Activated gamma-delta T cell treated with Interleukin-2 at 50 U/mL for 16 hours (primary cell): ENCODE measurements around the gene FGD4.

ENCODE experiments used
- DNase-seq: peaks from one replicate; pipeline ENCODE4 v3.0.0-alpha.2; 2020

Gene FGD4

GRCh38 chr12:32569259-32569658 is 169.9 kb downstream of the FGD4 start:
- DNase-seq, result no peak

GRCh38 chr12:32574585-32574984 is 175.2 kb downstream of the FGD4 start:
- no peak for DNase-seq

- DNase-seq, result no peak
These were observed 178.0 kb downstream of the FGD4 start for GRCh38 chr12:32577328-32577727.

- DNase-seq, result no peak
These were observed 184.2 kb downstream of the FGD4 start for GRCh38 chr12:32583534-32583933.

- DNase-seq, result no peak
These were observed 186.3 kb downstream of the FGD4 start for GRCh38 chr12:32585680-32586079.

- no peak for DNase-seq
These were observed 187.0 kb downstream of the FGD4 start for GRCh38 chr12:32586390-32586789.

GRCh38 chr12:32587581-32588495 is 188.5 kb downstream of the FGD4 start:
- no peak for DNase-seq

- DNase-seq, result no peak
These were observed 189.2 kb downstream of the FGD4 start for GRCh38 chr12:32588604-32589003.

GRCh38 chr12:32589165-32589865 is 190.0 kb downstream of the FGD4 start:
- no peak for DNase-seq

- no peak for DNase-seq
These were observed 195.9 kb downstream of the FGD4 start for GRCh38 chr12:32595251-32595650.

- DNase-seq, result no peak
These were observed 196.7 kb downstream of the FGD4 start for GRCh38 chr12:32596030-32596429.

GRCh38 chr12:32598688-32599087 is 199.3 kb downstream of the FGD4 start:
- DNase-seq, result no peak

- DNase-seq, result no peak
These were observed 201.3 kb downstream of the FGD4 start for GRCh38 chr12:32600681-32601080.

GRCh38 chr12:32603071-32603470 is 203.7 kb downstream of the FGD4 start:
- no peak for DNase-seq

GRCh38 chr12:32603858-32604257 is 204.5 kb downstream of the FGD4 start:
- no peak for DNase-seq

GRCh38 chr12:32604565-32604964 is 205.2 kb downstream of the FGD4 start:
- DNase-seq, result no peak

- DNase-seq, result no peak
These were observed 206.2 kb downstream of the FGD4 start for GRCh38 chr12:32605326-32606095.

GRCh38 chr12:32606443-32606842 is 207.1 kb downstream of the FGD4 start:
- no peak for DNase-seq

- no peak for DNase-seq
These were observed 210.6 kb downstream of the FGD4 start for GRCh38 chr12:32609966-32610365.

GRCh38 chr12:32611986-32612385 is 212.6 kb downstream of the FGD4 start:
- no peak for DNase-seq

GRCh38 chr12:32612658-32613614 is 213.6 kb downstream of the FGD4 start:
- no peak for DNase-seq

GRCh38 chr12:32615441-32615840 is 216.1 kb downstream of the FGD4 start:
- DNase-seq, result no peak
